ENCODE results near the gene SPINK13.

DNA sequence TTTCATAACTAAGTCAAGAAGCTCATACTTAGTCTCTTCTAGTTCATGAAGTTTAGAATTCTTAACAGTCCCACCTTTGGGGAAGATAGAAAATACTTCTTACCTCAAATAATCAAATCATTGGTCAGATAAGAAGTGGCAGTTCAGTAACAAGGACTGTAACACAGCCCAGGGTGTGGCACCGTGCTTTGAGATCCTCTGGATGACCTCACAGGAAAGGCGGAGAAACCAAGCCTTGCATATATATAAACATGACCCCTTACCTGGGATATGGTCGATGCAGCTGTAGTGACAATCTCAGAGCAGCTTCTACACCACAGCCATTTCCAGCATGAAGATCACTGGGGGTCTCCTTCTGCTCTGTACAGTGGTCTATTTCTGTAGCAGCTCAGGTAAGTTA lies 43.6 kb downstream of the SPINK13 start, which contains the start of gene SPINK7:
- TF ChIP-seq, protein P1, sequence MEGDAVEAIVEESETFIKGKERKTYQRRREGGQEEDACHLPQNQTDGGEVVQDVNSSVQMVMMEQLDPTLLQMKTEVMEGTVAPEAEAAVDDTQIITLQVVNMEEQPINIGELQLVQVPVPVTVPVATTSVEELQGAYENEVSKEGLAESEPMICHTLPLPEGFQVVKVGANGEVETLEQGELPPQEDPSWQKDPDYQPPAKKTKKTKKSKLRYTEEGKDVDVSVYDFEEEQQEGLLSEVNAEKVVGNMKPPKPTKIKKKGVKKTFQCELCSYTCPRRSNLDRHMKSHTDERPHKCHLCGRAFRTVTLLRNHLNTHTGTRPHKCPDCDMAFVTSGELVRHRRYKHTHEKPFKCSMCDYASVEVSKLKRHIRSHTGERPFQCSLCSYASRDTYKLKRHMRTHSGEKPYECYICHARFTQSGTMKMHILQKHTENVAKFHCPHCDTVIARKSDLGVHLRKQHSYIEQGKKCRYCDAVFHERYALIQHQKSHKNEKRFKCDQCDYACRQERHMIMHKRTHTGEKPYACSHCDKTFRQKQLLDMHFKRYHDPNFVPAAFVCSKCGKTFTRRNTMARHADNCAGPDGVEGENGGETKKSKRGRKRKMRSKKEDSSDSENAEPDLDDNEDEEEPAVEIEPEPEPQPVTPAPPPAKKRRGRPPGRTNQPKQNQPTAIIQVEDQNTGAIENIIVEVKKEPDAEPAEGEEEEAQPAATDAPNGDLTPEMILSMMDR (IDR thresholded peaks at IDR 0.05; ENCODE audit: low read depth, low read length): no peak
- TF ChIP-seq EZH2phosphoT487 (IDR thresholded peaks at IDR 0.05; ENCODE audit: low read depth): no peak

Data from OCI-LY3 (cell line).